ENCODE data around the gene ATXN7.

DNA sequence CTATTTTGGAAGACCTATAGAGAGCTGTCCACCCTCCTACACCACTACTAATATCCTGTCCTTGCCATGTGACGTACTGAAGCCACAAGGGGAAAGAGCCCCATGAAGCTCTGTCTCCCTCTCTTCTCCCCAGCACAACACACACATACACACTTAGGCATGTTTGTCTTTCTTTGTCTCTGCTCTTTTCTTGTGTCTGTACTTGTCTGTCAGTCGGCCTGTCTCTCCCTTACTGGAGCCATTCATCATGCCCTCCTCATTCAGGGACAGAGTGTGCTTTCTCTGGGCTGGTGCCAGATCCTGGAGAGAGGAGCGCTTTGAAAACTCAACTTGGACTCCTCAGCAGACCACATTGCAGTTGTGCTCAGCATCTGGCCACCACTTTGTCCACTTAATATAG is 112.1 kb downstream of the ATXN7 start:
- TF ChIP-seq, protein P1, sequence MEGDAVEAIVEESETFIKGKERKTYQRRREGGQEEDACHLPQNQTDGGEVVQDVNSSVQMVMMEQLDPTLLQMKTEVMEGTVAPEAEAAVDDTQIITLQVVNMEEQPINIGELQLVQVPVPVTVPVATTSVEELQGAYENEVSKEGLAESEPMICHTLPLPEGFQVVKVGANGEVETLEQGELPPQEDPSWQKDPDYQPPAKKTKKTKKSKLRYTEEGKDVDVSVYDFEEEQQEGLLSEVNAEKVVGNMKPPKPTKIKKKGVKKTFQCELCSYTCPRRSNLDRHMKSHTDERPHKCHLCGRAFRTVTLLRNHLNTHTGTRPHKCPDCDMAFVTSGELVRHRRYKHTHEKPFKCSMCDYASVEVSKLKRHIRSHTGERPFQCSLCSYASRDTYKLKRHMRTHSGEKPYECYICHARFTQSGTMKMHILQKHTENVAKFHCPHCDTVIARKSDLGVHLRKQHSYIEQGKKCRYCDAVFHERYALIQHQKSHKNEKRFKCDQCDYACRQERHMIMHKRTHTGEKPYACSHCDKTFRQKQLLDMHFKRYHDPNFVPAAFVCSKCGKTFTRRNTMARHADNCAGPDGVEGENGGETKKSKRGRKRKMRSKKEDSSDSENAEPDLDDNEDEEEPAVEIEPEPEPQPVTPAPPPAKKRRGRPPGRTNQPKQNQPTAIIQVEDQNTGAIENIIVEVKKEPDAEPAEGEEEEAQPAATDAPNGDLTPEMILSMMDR (IDR thresholded peaks at IDR 0.05 in 2 of 3, conservative IDR thresholded peaks at IDR 0.05 in 1 of 3; ENCODE audit: control insufficient read depth in 2 of 3, extremely low read depth in 1 of 3, insufficient read depth in 1 of 3, low read depth in 3 of 3, low read length in 3 of 3): no peak
- TF ChIP-seq POLR2A (IDR thresholded peaks at IDR 0.05; ENCODE audit: low read depth, low read length): no peak
- TF ChIP-seq SREBF2 (IDR thresholded peaks at IDR 0.05; ENCODE audit: low read length): no peak
- TF ChIP-seq EZH2 (IDR thresholded peaks at IDR 0.05; ENCODE audit: borderline replicate concordance, control insufficient read depth, low read depth, low read length): no peak
- no peak for TF ChIP-seq POLR2AphosphoS5 (IDR thresholded peaks at IDR 0.05; ENCODE audit: low read length)
- TF ChIP-seq, protein P2, sequence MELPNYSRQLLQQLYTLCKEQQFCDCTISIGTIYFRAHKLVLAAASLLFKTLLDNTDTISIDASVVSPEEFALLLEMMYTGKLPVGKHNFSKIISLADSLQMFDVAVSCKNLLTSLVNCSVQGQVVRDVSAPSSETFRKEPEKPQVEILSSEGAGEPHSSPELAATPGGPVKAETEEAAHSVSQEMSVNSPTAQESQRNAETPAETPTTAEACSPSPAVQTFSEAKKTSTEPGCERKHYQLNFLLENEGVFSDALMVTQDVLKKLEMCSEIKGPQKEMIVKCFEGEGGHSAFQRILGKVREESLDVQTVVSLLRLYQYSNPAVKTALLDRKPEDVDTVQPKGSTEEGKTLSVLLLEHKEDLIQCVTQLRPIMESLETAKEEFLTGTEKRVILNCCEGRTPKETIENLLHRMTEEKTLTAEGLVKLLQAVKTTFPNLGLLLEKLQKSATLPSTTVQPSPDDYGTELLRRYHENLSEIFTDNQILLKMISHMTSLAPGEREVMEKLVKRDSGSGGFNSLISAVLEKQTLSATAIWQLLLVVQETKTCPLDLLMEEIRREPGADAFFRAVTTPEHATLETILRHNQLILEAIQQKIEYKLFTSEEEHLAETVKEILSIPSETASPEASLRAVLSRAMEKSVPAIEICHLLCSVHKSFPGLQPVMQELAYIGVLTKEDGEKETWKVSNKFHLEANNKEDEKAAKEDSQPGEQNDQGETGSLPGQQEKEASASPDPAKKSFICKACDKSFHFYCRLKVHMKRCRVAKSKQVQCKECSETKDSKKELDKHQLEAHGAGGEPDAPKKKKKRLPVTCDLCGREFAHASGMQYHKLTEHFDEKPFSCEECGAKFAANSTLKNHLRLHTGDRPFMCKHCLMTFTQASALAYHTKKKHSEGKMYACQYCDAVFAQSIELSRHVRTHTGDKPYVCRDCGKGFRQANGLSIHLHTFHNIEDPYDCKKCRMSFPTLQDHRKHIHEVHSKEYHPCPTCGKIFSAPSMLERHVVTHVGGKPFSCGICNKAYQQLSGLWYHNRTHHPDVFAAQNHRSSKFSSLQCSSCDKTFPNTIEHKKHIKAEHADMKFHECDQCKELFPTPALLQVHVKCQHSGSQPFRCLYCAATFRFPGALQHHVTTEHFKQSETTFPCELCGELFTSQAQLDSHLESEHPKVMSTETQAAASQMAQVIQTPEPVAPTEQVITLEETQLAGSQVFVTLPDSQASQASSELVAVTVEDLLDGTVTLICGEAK (IDR thresholded peaks at IDR 0.05; ENCODE audit: borderline replicate concordance): no peak
- TF ChIP-seq, protein P3, sequence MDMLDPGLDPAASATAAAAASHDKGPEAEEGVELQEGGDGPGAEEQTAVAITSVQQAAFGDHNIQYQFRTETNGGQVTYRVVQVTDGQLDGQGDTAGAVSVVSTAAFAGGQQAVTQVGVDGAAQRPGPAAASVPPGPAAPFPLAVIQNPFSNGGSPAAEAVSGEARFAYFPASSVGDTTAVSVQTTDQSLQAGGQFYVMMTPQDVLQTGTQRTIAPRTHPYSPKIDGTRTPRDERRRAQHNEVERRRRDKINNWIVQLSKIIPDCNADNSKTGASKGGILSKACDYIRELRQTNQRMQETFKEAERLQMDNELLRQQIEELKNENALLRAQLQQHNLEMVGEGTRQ (IDR thresholded peaks at IDR 0.05; ENCODE audit: borderline replicate concordance, low read depth, low read length): no peak

Data from GM12878 (cell line).